Epithelial cell of proximal tubule (primary cell): ENCODE measurements around the gene OR51B6. TPM values are rescaled to one million over a fixed set of nuclear protein-coding genes. Genes with fewer than 3 reads are reported as not detected.
"Not testable (repeated sequence)": the region's sequence is repeated elsewhere in the genome, so short reads cannot be mapped to it uniquely, and the experiment has no call there.

ENCODE experiments used
- DNase-seq: peaks from one replicate; pipeline ENCODE4 v3.0.0-alpha.2; 2011; ENCODE audit warnings: low read depth
- H3K4me3 ChIP-seq: 2 replicates; pipeline ENCODE4 v1.5.1; 2011; ENCODE audit warnings: low read depth, mild to moderate bottlenecking, low read length
- total RNA-seq: library from RNA; depleted of rRNA; stranded (reverse); fragments of >200 nt; gene quantifications from 2 replicates; pipeline ENCODE4 v1.2.3, GENCODE V29; 2015
- TF ChIP-seq, protein P1 (sequence below): conservative IDR thresholded peaks from 2 replicates; pipeline ENCODE4 v1.5.1; 2012; ENCODE audit warnings: low read depth, mild to moderate bottlenecking, low read length

The OR51B6 gene, protein sequence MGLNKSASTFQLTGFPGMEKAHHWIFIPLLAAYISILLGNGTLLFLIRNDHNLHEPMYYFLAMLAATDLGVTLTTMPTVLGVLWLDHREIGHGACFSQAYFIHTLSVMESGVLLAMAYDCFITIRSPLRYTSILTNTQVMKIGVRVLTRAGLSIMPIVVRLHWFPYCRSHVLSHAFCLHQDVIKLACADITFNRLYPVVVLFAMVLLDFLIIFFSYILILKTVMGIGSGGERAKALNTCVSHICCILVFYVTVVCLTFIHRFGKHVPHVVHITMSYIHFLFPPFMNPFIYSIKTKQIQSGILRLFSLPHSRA
- total RNA-seq, result not detected in 2 replicates

DNA sequence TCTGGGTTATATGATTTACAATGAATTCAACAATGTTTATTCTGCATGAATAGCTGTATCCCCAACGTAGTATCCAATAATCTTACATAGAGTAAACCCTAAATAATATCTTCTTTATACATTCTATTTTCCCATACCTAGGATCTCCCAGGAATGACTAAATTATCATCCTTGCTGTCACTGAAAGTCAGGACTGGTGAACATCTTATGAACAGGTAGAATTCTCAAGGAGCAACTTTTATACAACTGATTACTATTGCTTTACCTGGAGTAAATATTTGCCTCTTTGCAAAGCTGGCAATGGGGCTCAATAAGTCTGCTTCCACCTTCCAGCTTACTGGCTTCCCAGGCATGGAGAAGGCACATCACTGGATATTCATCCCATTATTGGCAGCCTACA is at the start of gene OR51B6:
TSS of gene OR51B6 (plus strand) at position 301 of the 400 bp plus-strand sequence. CDS start at position 301, 0 bp downstream.
- TF ChIP-seq, protein P1, sequence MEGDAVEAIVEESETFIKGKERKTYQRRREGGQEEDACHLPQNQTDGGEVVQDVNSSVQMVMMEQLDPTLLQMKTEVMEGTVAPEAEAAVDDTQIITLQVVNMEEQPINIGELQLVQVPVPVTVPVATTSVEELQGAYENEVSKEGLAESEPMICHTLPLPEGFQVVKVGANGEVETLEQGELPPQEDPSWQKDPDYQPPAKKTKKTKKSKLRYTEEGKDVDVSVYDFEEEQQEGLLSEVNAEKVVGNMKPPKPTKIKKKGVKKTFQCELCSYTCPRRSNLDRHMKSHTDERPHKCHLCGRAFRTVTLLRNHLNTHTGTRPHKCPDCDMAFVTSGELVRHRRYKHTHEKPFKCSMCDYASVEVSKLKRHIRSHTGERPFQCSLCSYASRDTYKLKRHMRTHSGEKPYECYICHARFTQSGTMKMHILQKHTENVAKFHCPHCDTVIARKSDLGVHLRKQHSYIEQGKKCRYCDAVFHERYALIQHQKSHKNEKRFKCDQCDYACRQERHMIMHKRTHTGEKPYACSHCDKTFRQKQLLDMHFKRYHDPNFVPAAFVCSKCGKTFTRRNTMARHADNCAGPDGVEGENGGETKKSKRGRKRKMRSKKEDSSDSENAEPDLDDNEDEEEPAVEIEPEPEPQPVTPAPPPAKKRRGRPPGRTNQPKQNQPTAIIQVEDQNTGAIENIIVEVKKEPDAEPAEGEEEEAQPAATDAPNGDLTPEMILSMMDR, result no peak
- no peak for DNase-seq
- no peak within 1 kb of the TSS for H3K4me3 ChIP-seq

DNA sequence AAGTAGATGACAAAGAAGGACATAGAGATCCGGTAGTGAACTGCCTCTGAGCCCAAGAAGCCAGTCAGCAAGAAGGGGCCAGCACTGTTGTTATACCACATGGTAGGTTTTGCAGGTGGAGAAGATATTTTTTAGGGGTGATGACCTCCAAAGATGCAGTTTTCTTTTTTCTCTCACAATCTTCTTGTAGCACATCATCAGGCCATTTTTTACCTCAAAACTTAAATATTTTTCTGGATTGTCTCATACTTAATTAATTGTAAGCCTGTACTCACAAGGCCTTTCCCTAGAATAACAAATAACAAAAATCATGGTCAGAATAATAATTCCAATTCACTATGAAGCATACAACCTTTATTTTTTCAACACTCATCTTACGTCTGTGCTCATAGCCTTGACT is 49.5 kb upstream of the OR51B6 start, which contains the start of gene OR51B4:
TSS of gene OR51B4 (minus strand) at position 101 of the 400 bp plus-strand sequence. CDS start at position 101, 0 bp downstream.
- H3K4me3 ChIP-seq, result no peak within 1 kb of the TSS
- TF ChIP-seq, protein P1, result no peak
- no peak for DNase-seq

DNA sequence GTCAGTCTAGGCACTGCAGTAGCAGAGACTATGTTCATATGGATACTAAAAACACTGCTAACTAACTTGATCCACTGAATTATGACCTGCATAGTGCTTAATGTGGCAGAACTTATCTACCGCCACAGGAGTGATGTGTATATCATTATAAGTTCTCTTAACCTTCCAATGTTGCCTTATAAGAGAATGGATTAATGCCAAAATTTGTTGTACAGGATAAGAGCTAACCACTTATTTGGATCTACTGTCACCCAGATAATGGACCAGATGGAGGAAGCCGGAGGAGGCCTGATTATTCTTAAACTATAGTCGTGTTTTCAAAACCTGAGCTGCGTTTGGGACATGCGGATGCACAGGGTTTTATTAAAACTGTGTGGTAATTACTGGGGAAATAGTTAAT is 47.7 kb upstream of the OR51B6 start:
- TF ChIP-seq, protein P1, result no peak
- H3K4me3 ChIP-seq, result no peak overlapping the region
- DNase-seq, result no peak

DNA sequence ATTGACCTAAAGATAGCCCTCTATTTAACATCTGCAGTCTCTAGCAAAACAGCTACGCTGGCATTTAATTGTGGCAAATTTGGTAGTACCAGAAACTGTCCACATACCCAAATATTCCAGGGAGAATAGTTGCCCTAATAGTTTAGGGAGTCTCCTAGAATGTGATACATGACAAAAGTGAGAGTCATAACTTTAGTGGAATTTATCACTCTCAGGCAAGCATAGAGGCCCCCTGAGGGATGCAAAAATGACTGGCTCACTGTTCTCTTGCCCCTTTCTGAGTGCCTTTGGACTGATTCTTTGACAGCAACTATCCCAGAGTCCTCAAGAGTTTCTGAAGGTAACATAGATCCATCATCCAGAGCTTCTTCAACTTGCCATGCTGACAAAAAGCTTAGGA is 47.3 kb upstream of the OR51B6 start:
- DNase-seq, result no peak
- H3K4me3 ChIP-seq, result no peak overlapping the region
- TF ChIP-seq, protein P1, result no peak

DNA sequence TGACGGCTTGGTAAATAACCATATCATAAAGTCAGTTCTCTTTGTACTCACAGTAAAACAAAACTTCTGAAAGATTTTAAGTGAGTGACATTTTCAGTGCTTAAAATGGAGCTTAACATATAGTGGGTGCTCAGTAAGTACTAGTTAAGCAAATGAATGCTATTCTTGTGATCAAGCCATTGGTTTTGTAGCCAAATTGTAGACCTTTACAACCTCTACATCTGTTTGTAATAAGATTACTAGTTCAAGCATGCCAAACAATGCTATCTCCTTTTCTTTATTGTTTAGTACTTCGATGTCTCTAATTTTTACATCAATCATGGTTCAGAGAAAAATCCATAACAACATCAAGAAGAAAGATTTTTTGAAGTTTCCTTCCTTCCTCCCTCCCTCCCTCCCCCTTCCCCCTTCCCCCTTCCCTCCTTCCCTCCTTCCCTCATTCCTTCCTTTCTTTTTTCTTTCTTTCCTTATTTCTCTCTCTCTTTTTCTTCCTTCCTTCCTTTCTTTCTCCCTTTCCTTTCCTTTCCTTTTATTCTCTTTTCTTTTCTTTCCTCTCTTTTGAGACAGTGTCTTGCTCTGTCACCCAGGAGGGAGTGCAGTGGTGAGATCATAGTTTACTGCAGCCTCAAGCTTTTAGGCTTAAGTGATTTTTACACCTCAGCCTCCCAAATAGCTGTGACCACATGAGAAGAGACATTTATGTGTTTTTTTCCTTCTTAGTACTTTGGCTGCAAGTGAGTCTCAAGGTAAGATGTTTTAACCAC is 43.9 kb upstream of the OR51B6 start:
- no peak overlapping the region for H3K4me3 ChIP-seq
- TF ChIP-seq, protein P1, result no peak
- no peak for DNase-seq

DNA sequence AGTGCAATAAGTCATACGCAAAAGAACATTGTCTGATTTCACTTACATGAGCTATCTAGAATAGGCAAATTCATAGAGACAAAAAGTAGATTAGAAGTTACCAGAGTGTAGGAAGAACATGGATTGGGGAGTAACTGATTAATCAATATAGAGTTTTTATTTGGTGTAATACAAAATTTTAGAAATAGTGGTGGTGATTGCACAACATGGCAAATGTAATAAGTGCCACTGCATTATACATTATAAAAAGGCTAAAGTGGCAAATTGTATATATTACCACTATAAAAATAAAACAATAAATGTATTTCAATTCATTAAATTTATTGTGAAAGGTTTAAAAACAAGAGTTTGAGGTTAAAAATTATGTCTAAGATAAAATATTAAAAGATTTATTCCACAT is 40.9 kb upstream of the OR51B6 start:
- H3K4me3 ChIP-seq, result no peak overlapping the region
- DNase-seq, result no peak
- TF ChIP-seq, protein P1, result no peak

DNA sequence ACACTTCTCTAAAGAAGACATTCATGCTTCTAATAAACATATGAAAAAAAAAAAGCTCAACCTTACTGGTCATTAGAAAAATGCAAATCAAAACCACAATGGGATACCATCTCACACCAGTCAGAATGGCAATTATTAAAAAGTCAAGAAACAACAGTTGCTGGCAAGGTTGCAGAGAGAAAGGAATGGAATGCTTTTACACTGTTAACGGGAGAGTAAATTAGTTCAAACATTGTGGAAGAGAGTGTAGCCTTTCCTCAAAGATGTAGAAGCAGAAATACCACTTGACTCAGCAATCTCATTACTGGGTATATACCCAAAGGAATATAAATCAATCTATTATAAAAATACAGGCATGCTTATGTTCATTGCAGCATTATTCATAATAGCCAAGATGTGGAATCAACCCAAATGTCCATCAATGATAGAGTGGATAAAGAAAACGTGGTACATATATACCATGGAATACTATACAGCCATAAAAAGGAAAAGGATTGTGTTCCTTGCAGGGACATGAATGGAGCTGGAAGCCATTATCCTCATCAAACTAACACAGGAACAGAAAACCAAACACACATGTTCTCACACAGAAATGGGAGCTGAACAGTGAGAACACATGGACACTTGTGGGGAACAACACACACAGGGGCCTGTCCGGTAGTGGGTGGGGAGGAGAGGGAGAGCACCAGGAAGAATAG is 37.8 kb upstream of the OR51B6 start:
- not testable (repeated sequence) for H3K4me3 ChIP-seq

More for the DNA sequence above, 37.8 kb upstream of the OR51B6 start:
- not testable (repeated sequence) for DNase-seq
